ENCODE results near the gene CEACAM6. TPM values are rescaled to one million over a fixed set of nuclear protein-coding genes. Genes with fewer than 3 reads are reported as not detected.

The CEACAM6 gene
- total and polyA plus RNA-seq, 2 of the 13 experiments (the other 11 are each of a cell fraction or from before 2014, with no cell fraction given), result not detected

DNA sequence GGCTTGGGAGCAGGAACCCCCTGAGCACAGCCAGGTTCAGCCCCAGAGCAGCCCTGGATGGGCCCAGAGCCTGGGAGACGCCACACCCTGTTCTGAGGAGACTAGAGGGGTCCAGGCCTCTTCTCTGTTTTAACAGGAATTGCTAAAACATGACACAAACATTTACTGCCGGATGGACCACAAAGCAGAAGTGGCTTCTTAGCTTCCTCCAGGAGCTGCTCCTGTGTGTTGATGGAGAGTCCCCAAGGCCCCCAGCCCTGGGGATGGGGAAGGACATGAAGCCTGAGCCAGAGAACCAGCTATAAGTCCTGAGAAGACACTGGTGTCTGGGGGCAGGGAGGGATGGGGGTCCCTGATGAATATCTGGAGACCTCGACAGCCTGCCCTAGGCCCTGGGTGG lies 55.7 kb downstream of the CEACAM6 start:
- intact Hi-C loops (cut with micrococcal nuclease; ENCODE audit: unreplicated experiment), result no loop called here
- no peak for TF ChIP-seq MED1 (CRISPR knock-in tag; IDR thresholded peaks at IDR 0.05)
- ChIA-PET CTCF (ENCODE audit: low intra/inter-chr PET ratio, low total read pairs) (no interaction called here), POLR2A (no interaction called here)
- no peaks in the 10 kb centered on the region for H4K20me1 ChIP-seq (ENCODE audit: insufficient read depth, low read length)
- H3K4me2 ChIP-seq (ENCODE audit: low read depth, low read length), result no peak overlapping the region
- DNase-seq (ENCODE audit: low spot score) (no peak), ATAC-seq (no peak), FAIRE-seq (no peak)
- BruUV-seq (replicated peaks), result no TSS peak
- H3K27ac ChIP-seq (ENCODE audit: extremely low read length, insufficient read depth, low read length), result no peak overlapping the region
- no peaks in the 10 kb centered on the region for H3K9me3 ChIP-seq (ENCODE audit: low read length)
- no peak overlapping the region for H3K4me3 ChIP-seq (replicated peaks in 1 of 3; ENCODE audit: insufficient read depth in 1 of 3, low read depth in 2 of 3, low read length in 3 of 3)
- H3K79me2 ChIP-seq (ENCODE audit: insufficient read depth, low read length), result no peaks in the 10 kb centered on the region
- H3K4me1 ChIP-seq (ENCODE audit: insufficient read depth, low read length), result no peaks in the 10 kb centered on the region
- no peak overlapping the region for H3K9ac ChIP-seq (ENCODE audit: insufficient read depth, low read depth, low read length)
- H2AFZ ChIP-seq (ENCODE audit: low read length), result no peak overlapping the region
- no peaks in the 10 kb centered on the region for H3K36me3 ChIP-seq (replicated peaks in 1 of 2; ENCODE audit: control insufficient read depth in 1 of 2, insufficient read depth in 2 of 2, low read length in 2 of 2)
- 0% methylated on average over 2 of the region's 3 CpGs for WGBS (ENCODE audit: low lambda C conversion rate)
- in situ Hi-C loops (cut with HindIII; ENCODE audit: extremely low pct_ligation_motif_present, low pct_unique_long_range_greater_than_20kb), result no loop called here
- H3K27me3 ChIP-seq (ENCODE audit: control insufficient read depth in 1 of 2, insufficient read depth in 2 of 2, low read length in 2 of 2), result peaks cover 2 to 4% of the 10 kb centered on the region in 2 experiments; a peak in 3 of 5 replicates

DNA sequence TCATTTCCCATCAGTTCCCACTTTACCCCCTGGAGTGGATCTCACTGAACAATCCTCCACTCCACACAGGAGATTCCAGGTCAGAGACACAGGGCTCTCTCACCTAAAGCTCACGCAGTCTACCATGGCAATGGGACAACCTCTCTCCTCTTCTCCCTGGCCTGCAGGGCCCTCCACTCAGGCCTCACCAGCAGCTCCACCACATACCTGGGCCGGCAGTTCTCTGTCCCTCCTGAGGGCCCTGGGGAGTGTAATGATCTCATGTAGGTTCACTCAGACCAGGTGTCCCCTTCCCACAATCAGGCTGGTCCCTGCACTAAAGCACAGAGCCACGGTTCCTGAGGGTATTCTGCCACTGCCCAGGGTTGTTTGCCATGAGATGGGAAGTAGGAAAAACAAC lies 56.7 kb downstream of the CEACAM6 start:
- Histone ChIP-seq H4K20me1 (ENCODE audit: insufficient read depth, low read length) (no peaks in the 10 kb centered on the region), H3K4me2 (ENCODE audit: low read depth, low read length) (no peak overlapping the region), H3K9ac (ENCODE audit: insufficient read depth, low read depth, low read length) (no peak overlapping the region), H3K4me1 (ENCODE audit: insufficient read depth, low read length) (no peaks in the 10 kb centered on the region), H3K79me2 (ENCODE audit: insufficient read depth, low read length) (no peaks in the 10 kb centered on the region), H3K4me3 (replicated peaks in 1 of 3; ENCODE audit: insufficient read depth in 1 of 3, low read depth in 2 of 3, low read length in 3 of 3) (no peak overlapping the region), H3K36me3 (replicated peaks in 1 of 2; ENCODE audit: control insufficient read depth in 1 of 2, insufficient read depth in 2 of 2, low read length in 2 of 2) (no peaks in the 10 kb centered on the region), H2AFZ (ENCODE audit: low read length) (no peak overlapping the region), H3K27ac (ENCODE audit: extremely low read length, insufficient read depth, low read length) (no peak overlapping the region), H3K27me3 (ENCODE audit: control insufficient read depth in 1 of 2, insufficient read depth in 2 of 2, low read length in 2 of 2) (peaks cover 2 to 4% of the 10 kb centered on the region in 2 experiments; a peak in 3 of 5 replicates), H3K9me3 (ENCODE audit: low read length) (no peaks in the 10 kb centered on the region)
- DNase-seq (ENCODE audit: low spot score) (no peak), FAIRE-seq (no peak), ATAC-seq (no peak)
- WGBS (ENCODE audit: low lambda C conversion rate), result 0% methylated on average over 3 of the region's 3 CpGs
- ChIA-PET CTCF (ENCODE audit: low intra/inter-chr PET ratio, low total read pairs) (no interaction called here), POLR2A (no interaction called here)
- in situ Hi-C loops (cut with HindIII; ENCODE audit: extremely low pct_ligation_motif_present, low pct_unique_long_range_greater_than_20kb), result no loop called here
- BruUV-seq (replicated peaks), result no TSS peak
- intact Hi-C loops (cut with micrococcal nuclease; ENCODE audit: unreplicated experiment), result no loop called here
- TF ChIP-seq, protein P1, sequence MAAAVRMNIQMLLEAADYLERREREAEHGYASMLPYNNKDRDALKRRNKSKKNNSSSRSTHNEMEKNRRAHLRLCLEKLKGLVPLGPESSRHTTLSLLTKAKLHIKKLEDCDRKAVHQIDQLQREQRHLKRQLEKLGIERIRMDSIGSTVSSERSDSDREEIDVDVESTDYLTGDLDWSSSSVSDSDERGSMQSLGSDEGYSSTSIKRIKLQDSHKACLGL (CRISPR knock-in tag; IDR thresholded peaks at IDR 0.05), result no peak
- no peak for TF ChIP-seq MYC (CRISPR knock-in tag; IDR thresholded peaks at IDR 0.05; ENCODE audit: borderline replicate concordance)
- no peak for TF ChIP-seq ATF5 (CRISPR knock-in tag; IDR thresholded peaks at IDR 0.05; ENCODE audit: low read depth)
- TF ChIP-seq SP140L (CRISPR knock-in tag; IDR thresholded peaks at IDR 0.05; ENCODE audit: borderline replicate concordance), result no peak
- TF ChIP-seq SKI (IDR thresholded peaks at IDR 0.05; ENCODE audit: partially characterized antibody), result no peak
- no peak for TF ChIP-seq NFYC (CRISPR knock-in tag; IDR thresholded peaks at IDR 0.05)
- no peak for TF ChIP-seq MAFF (IDR thresholded peaks at IDR 0.05; ENCODE audit: low read depth, low read length)
- no peak for TF ChIP-seq SP5 (CRISPR knock-in tag; IDR thresholded peaks at IDR 0.05; ENCODE audit: borderline replicate concordance, low read depth)
- no peak for TF ChIP-seq ZNF230 (CRISPR knock-in tag; IDR thresholded peaks at IDR 0.05)
- TF ChIP-seq MIXL1 (CRISPR knock-in tag; IDR thresholded peaks at IDR 0.05), result no peak
- no peak for TF ChIP-seq ZNF550 (CRISPR knock-in tag; IDR thresholded peaks at IDR 0.05; ENCODE audit: borderline replicate concordance)
- TF ChIP-seq ZNF83 (CRISPR knock-in tag; IDR thresholded peaks at IDR 0.05; ENCODE audit: borderline replicate concordance), result no peak
